ENCODE measurements around the gene ADGRG1. TPM values are rescaled to one million over a fixed set of nuclear protein-coding genes. Genes with fewer than 3 reads are reported as not detected.

Gene ADGRG1
- total RNA-seq, 2 donors from 2014 or later: 9.0 to 21.3 TPM

DNA sequence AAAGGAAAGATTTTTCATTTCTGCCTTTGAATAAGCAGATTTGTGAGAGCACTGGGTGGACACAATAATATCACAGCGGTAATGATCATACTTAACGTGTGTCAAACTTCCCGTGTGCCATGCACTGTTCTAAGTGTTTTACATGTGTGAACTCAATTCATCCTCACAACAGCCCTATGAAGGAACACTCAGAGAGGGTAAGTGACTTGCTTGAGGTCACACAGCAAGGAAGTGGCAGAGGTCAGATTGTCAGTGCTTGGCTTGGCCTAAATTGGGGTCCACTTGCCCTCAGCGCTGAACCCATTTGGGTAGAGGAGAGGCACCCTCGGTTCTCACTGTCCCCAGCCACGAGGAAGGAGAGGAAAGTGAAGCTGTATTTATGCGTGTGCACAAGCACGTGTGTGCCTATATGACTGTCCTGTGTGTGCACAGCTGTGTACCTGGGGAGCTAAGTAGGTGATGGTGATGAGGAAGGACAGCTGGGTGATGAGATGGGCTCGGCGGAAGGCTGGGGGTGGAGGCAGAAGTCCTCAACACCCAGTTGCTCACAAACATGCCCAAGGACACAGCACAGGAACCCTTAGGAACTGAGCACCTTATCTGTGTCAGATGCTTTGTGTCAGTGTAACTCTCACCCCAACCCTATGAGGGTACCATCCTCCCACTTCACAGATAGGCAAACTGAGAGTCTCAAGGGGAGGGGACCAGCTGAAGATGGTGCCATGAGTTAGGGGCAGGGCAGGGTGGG lies 29.9 kb downstream of the ADGRG1 start:
- no peak overlapping the region for H3K27ac Mint-ChIP-seq
- H3K9me3 Mint-ChIP-seq: no peaks in the 10 kb centered on the region
- H3K4me3 Mint-ChIP-seq: no peak overlapping the region
- no peak for DNase-seq
- no peak for ATAC-seq (replicated peaks in 1 of 2)
- no peaks in the 10 kb centered on the region for H3K27me3 Mint-ChIP-seq (ENCODE audit: low read depth)
- no peaks in the 10 kb centered on the region for H3K36me3 Mint-ChIP-seq (ENCODE audit: insufficient read depth in 2 of 2)
- H3K4me1 Mint-ChIP-seq (ENCODE audit: low read depth): no peaks in the 10 kb centered on the region

- ATAC-seq (replicated peaks in 1 of 2) (no peak), DNase-seq (no peak)
- Mint-ChIP-seq H3K9me3 (no peaks in the 10 kb centered on the region), H3K36me3 (ENCODE audit: insufficient read depth in 2 of 2) (no peaks in the 10 kb centered on the region), H3K27me3 (ENCODE audit: low read depth) (no peaks in the 10 kb centered on the region), H3K4me3 (no peak overlapping the region), H3K4me1 (ENCODE audit: low read depth) (no peaks in the 10 kb centered on the region), H3K27ac (no peak overlapping the region)
These were observed 30.6 kb downstream of the ADGRG1 start for GRCh38 chr16:57658878-57659674.

DNA sequence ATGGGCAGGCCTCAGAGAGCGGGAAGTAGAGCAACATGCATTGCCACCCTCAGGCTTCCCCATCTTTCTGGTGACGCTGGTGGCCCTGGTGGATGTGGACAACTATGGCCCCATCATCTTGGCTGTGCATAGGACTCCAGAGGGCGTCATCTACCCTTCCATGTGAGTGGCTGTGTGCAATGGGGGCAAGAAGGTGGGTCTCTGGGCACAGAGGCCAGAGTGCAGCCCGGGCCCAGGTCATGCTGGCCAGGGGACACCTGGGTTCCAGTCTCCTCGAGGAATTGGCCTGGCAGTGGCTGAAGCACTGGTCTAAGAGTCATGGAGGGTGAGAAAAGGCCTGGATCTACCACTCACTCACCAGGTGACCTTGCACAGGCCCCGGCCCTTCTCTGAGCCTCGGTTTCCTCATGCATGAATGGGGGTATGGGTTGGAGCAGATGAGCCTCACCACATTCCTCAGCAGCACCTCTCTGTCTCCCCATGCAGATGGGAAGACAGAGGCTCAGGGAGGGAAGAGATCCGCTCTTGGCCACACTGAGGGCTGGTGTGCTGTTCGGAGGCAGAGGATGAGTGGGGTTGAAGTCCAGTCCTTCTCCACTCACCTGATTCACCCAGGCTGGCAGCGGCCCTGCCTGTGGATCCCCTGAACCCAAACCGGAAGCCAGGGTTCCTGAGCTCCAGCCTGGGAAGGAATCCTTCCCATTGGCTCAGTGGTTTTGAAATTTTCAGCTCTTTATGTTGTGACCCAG lies 32.5 kb downstream of the ADGRG1 start:
- H3K4me1 Mint-ChIP-seq (ENCODE audit: low read depth): no peaks in the 10 kb centered on the region
- no peak overlapping the region for H3K27ac Mint-ChIP-seq
- no peak overlapping the region for H3K4me3 Mint-ChIP-seq
- H3K27me3 Mint-ChIP-seq (ENCODE audit: low read depth): no peaks in the 10 kb centered on the region
- DNase-seq (no peak), ATAC-seq (replicated peaks in 1 of 2) (no peak)
- H3K36me3 Mint-ChIP-seq (ENCODE audit: insufficient read depth in 2 of 2): no peaks in the 10 kb centered on the region
- H3K9me3 Mint-ChIP-seq: no peaks in the 10 kb centered on the region

GRCh38 chr16:57661510-57661909 lies 33.1 kb downstream of the ADGRG1 start:
- no peak overlapping the region for H3K4me3 Mint-ChIP-seq
- H3K27me3 Mint-ChIP-seq (ENCODE audit: low read depth): no peaks in the 10 kb centered on the region
- no peak for ATAC-seq (replicated peaks in 1 of 2)
- H3K9me3 Mint-ChIP-seq: no peaks in the 10 kb centered on the region
- no peak overlapping the region for H3K27ac Mint-ChIP-seq
- no peak for DNase-seq
- H3K36me3 Mint-ChIP-seq (ENCODE audit: insufficient read depth in 2 of 2): no peaks in the 10 kb centered on the region
- H3K4me1 Mint-ChIP-seq (ENCODE audit: low read depth): no peaks in the 10 kb centered on the region

GRCh38 chr16:57661936-57662906 lies 33.8 kb downstream of the ADGRG1 start:
- Mint-ChIP-seq H3K4me1 (ENCODE audit: low read depth) (no peaks in the 10 kb centered on the region), H3K4me3 (no peak overlapping the region), H3K27ac (no peak overlapping the region), H3K36me3 (ENCODE audit: insufficient read depth in 2 of 2) (no peaks in the 10 kb centered on the region), H3K9me3 (no peaks in the 10 kb centered on the region), H3K27me3 (ENCODE audit: low read depth) (no peaks in the 10 kb centered on the region)
- ATAC-seq (replicated peaks in 1 of 2) (no peak), DNase-seq (no peak)

- H3K4me3 Mint-ChIP-seq: no peak overlapping the region
- H3K27ac Mint-ChIP-seq: no peak overlapping the region
- no peaks in the 10 kb centered on the region for H3K36me3 Mint-ChIP-seq (ENCODE audit: insufficient read depth in 2 of 2)
- no peaks in the 10 kb centered on the region for H3K4me1 Mint-ChIP-seq (ENCODE audit: low read depth)
- H3K9me3 Mint-ChIP-seq: no peaks in the 10 kb centered on the region
- DNase-seq (no peak), ATAC-seq (replicated peaks in 1 of 2) (no peak)
- H3K27me3 Mint-ChIP-seq (ENCODE audit: low read depth): no peaks in the 10 kb centered on the region
These were observed 35.0 kb downstream of the ADGRG1 start for GRCh38 chr16:57663436-57663835.

- H3K36me3 Mint-ChIP-seq (ENCODE audit: insufficient read depth in 2 of 2): no peaks in the 10 kb centered on the region
- no peaks in the 10 kb centered on the region for H3K9me3 Mint-ChIP-seq
- H3K4me1 Mint-ChIP-seq (ENCODE audit: low read depth): no peaks in the 10 kb centered on the region
These were observed 35.7 kb downstream of the ADGRG1 start for GRCh38 chr16:57663917-57664661.

GRCh38 chr16:57664662-57665025 lies 36.2 kb downstream of the ADGRG1 start:
- Mint-ChIP-seq H3K9me3 (no peaks in the 10 kb centered on the region), H3K27me3 (ENCODE audit: low read depth) (no peaks in the 10 kb centered on the region), H3K4me1 (ENCODE audit: low read depth) (no peaks in the 10 kb centered on the region), H3K27ac (no peak overlapping the region), H3K36me3 (ENCODE audit: insufficient read depth in 2 of 2) (no peaks in the 10 kb centered on the region), H3K4me3 (no peak overlapping the region)
- ATAC-seq (replicated peaks in 1 of 2) (no peak), DNase-seq (no peak)

More at GRCh38 chr16:57663917-57664661, 35.7 kb downstream of the ADGRG1 start:
- no peak for DNase-seq
- Mint-ChIP-seq H3K27ac (no peak overlapping the region), H3K27me3 (ENCODE audit: low read depth) (no peaks in the 10 kb centered on the region), H3K4me3 (no peak overlapping the region)
- ATAC-seq (replicated peaks in 1 of 2): no peak

DNA sequence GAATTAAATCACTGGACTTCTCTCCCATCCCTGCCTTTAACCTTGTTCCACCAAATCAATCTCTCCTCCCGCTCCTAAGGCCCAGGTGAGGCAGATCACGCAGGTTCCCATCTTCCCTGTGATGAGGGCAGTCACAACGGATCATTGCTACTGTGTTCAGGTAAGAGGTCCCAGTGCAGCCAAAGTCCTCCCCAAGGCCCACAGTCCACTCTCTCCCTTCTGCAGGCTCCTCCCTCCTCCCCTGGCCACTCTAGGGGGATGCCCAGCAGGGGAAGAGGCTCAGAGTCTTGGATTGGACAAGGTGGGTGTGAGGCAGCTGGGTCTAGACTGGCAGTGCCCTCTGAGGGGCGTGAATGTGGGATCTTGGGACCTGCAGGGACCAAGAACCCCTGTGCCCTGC lies 37.1 kb downstream of the ADGRG1 start:
- DNase-seq (no peak), ATAC-seq (replicated peaks in 1 of 2) (no peak)
- Mint-ChIP-seq H3K36me3 (ENCODE audit: insufficient read depth in 2 of 2) (no peaks in the 10 kb centered on the region), H3K27me3 (ENCODE audit: low read depth) (no peaks in the 10 kb centered on the region), H3K9me3 (no peaks in the 10 kb centered on the region), H3K27ac (no peak overlapping the region), H3K4me1 (ENCODE audit: low read depth) (no peaks in the 10 kb centered on the region), H3K4me3 (no peak overlapping the region)

GRCh38 chr16:57666353-57667047 lies 38.1 kb downstream of the ADGRG1 start:
- Mint-ChIP-seq H3K36me3 (ENCODE audit: insufficient read depth in 2 of 2) (no peaks in the 10 kb centered on the region), H3K4me3 (no peak overlapping the region), H3K4me1 (ENCODE audit: low read depth) (no peaks in the 10 kb centered on the region), H3K27ac (no peak overlapping the region), H3K27me3 (ENCODE audit: low read depth) (no peaks in the 10 kb centered on the region), H3K9me3 (no peaks in the 10 kb centered on the region)
- no peak for ATAC-seq (replicated peaks in 1 of 2)
- DNase-seq: no peak

GRCh38 chr16:57667048-57667525 lies 38.7 kb downstream of the ADGRG1 start:
- no peaks in the 10 kb centered on the region for H3K36me3 Mint-ChIP-seq (ENCODE audit: insufficient read depth in 2 of 2)
- no peak overlapping the region for H3K4me3 Mint-ChIP-seq
- no peak for ATAC-seq (replicated peaks in 1 of 2)
- no peak overlapping the region for H3K27ac Mint-ChIP-seq
- H3K27me3 Mint-ChIP-seq (ENCODE audit: low read depth): no peaks in the 10 kb centered on the region
- DNase-seq: no peak
- no peaks in the 10 kb centered on the region for H3K4me1 Mint-ChIP-seq (ENCODE audit: low read depth)
- H3K9me3 Mint-ChIP-seq: no peaks in the 10 kb centered on the region
